HepG2 (cell line): Measurements from ENCODE around the gene SCYGR5. TPM values are rescaled to one million over a fixed set of nuclear protein-coding genes. Genes with fewer than 3 reads are reported as not detected.
"Not testable (repeated sequence)": the region's sequence is repeated elsewhere in the genome, so short reads cannot be mapped to it uniquely, and the experiment has no call there.

Experiments
- ATAC-seq: fragments of 200-7000 bp; cut with Tn5 transposase; 3 replicates; pipeline ENCODE4 v1.9.1; 2020; ENCODE audit warnings: mild to moderate bottlenecking, moderate library complexity
- Bru-seq: library from RNA; stranded (reverse); fragments of 400-500 nt; gene quantifications from one replicate; lab custom pipeline; 2021; lab: Mats Ljungman, UMichigan
- BruChase-seq, 2 experiments: library from RNA; stranded (reverse); fragments of 400-500 nt; gene quantifications; one replicate each; lab custom pipeline; 2021; lab: Mats Ljungman, UMichigan
- BruUV-seq: library from RNA; stranded (reverse); fragments of 400-500 nt; replicated peaks from 2 replicates; lab custom pipeline; 2021; lab: Mats Ljungman, UMichigan
- CTCF ChIA-PET: fragments of 300-600 bp; formaldehyde crosslinking; extraction: SDS; loops from one replicate; lab custom pipeline; 2021; ENCODE audit warnings: low total read pairs, inconsistent platforms, low intra/inter-chr PET ratio; lab: Yijun Ruan, JAX
- POLR2A ChIA-PET: fragments of 350-600 bp; sonication (Branson Sonifier 250); formaldehyde crosslinking; loops from one replicate; lab custom pipeline; 2020; ENCODE audit warnings: antibody characterized with exemption, inconsistent platforms; lab: Yijun Ruan, JAX
- DNase-seq: peaks from one replicate; pipeline ENCODE4 v3.0.0-alpha.2; 2015; ENCODE audit warnings: low spot score
- FAIRE-seq: peaks from 3 replicates; lab custom pipeline; 2011; peaks lifted over from hg19 to GRCh38; lab: Jason Lieb, UNC
- H2AFZ ChIP-seq: one replicate; pipeline ENCODE4 v1.6.1; 2011; ENCODE audit warnings: low read length, inconsistent platforms
- H3K27ac ChIP-seq: fragments of 300-600 bp; 3 replicates; pipeline ENCODE4 v1.8.0; 2011; ENCODE audit warnings: mixed run types, mild to moderate bottlenecking, mixed read lengths, low read length, inconsistent platforms; ENCODE audit not compliant: insufficient read depth; ENCODE audit errors: extremely low read length
- H3K27me3 ChIP-seq, 2 experiments: fragments of 200-600 bp in 1 of 2; 2 replicates in 1 of 2; 3 replicates in 1 of 2; pipeline versions ENCODE4 v1.6.0 to v1.8.0; 2011; ENCODE audit warnings: low read length in 2 of 2, mild to moderate bottlenecking in 2 of 2, moderate library complexity in 2 of 2, inconsistent platforms in 1 of 2; ENCODE audit not compliant: insufficient read depth in 2 of 2, control insufficient read depth in 1 of 2
- H3K36me3 ChIP-seq, 2 experiments: fragments of 200-600 bp in 1 of 2; replicated peaks in 1 of 2; 2 replicates in 1 of 2; 3 replicates in 1 of 2; pipeline versions ENCODE4 v1.5.1 to v1.8.0; 2011; ENCODE audit warnings: low read length in 2 of 2, inconsistent platforms in 1 of 2; ENCODE audit not compliant: insufficient read depth in 2 of 2, control insufficient read depth in 1 of 2
- H3K4me1 ChIP-seq: 2 replicates; pipeline ENCODE4 v1.5.1; 2012; ENCODE audit warnings: low read length, inconsistent platforms; ENCODE audit not compliant: insufficient read depth
- H3K4me2 ChIP-seq: 2 replicates; pipeline ENCODE4 v1.6.0; 2011; ENCODE audit warnings: low read depth, low read length, inconsistent platforms
- H3K4me3 ChIP-seq, 3 experiments: fragments of 200-600 bp in 1 of 3; sonication (generic), shearing (Covaris generic) in 1 of 3; replicated peaks in 1 of 3; 2 replicates each; pipeline ENCODE4 v1.5.1; 2011 to 2016; ENCODE audit warnings: low read length in 3 of 3, inconsistent platforms in 2 of 3, low read depth in 2 of 3, mild to moderate bottlenecking in 2 of 3, control low read depth in 1 of 3, mixed read lengths in 1 of 3; ENCODE audit not compliant: insufficient read depth in 1 of 3
- H3K79me2 ChIP-seq: one replicate; pipeline ENCODE4 v1.6.1; 2011; ENCODE audit warnings: low read length, inconsistent platforms; ENCODE audit not compliant: insufficient read depth
- H3K9ac ChIP-seq: 2 replicates; pipeline ENCODE4 v1.6.0; 2011; ENCODE audit warnings: mild to moderate bottlenecking, low read depth, low read length, inconsistent platforms; ENCODE audit not compliant: insufficient read depth
- H3K9me3 ChIP-seq: 2 replicates; pipeline ENCODE4 v1.5.1; 2012; ENCODE audit warnings: mild to moderate bottlenecking, low read length
- H4K20me1 ChIP-seq: 2 replicates; pipeline ENCODE4 v1.6.0; 2011; ENCODE audit warnings: inconsistent platforms, mild to moderate bottlenecking, low read length, moderate library complexity; ENCODE audit not compliant: insufficient read depth
- ZBTB33 ChIP-seq: sonication (generic); formaldehyde crosslinking; IDR thresholded peaks from 2 replicates; pipeline ENCODE4 v1.4.0; 2020; ENCODE audit warnings: missing genetic modification reagents
- ZNF263 ChIP-seq: sonication (generic); formaldehyde crosslinking; IDR thresholded peaks from 2 replicates; pipeline ENCODE4 v1.4.0; 2020; ENCODE audit warnings: missing genetic modification reagents
- WGBS: methylation state at CpG from one replicate; pipeline ENCODE4 v1.1.6; 2017; ENCODE audit warnings: low lambda C conversion rate; 5-methylcytosine and 5-hydroxymethylcytosine counted together
- in situ Hi-C: cut with HindIII; loops from 2 replicates; pipeline ENCODE4 v1.10.0; 2017; ENCODE audit warnings: low pct_unique_long_range_greater_than_20kb; ENCODE audit not compliant: extremely low pct_ligation_motif_present
- intact Hi-C: fragments of 100-400 bp; cut with micrococcal nuclease; formaldehyde crosslinking; loops from one replicate; pipeline ENCODE4 v1.10.0; 2022; ENCODE audit not compliant: unreplicated experiment
- long read RNA-seq, 2 experiments: library from RNA in 1 of 2; library from polyadenylated mRNA in 1 of 2; stranded (forward) in 1 of 2; unstranded in 1 of 2; transcript quantifications; one replicate each; pipeline ENCODE4 v2.0.0, GENCODE V29; 2019 to 2022
- polyA minus RNA-seq, 3 experiments: library from RNA; depleted of rRNA, polyadenylated mRNA; stranded (reverse); fragments of >200 nt; gene quantifications; 2 replicates each; pipeline ENCODE4 v1.2.3, GENCODE V29; 2011; ENCODE audit warnings: low replicate concordance in 1 of 3
- polyA plus RNA-seq, 8 experiments: library from polyadenylated mRNA; depleted of rRNA in 3 of 8; stranded (reverse) in 7 of 8; unstranded in 1 of 8; fragments of >200 nt; fragmentation: Illumina TruSeq in 4 of 8; extraction: Trizol in 4 of 8; gene quantifications; 2 replicates each; pipeline versions ENCODE4 v1.2.1 to v1.2.3, GENCODE V29; 2011 to 2016; ENCODE audit warnings: low read depth in 4 of 8, missing spikeins in 1 of 8, mixed read lengths in 1 of 8; ENCODE audit not compliant: insufficient read depth in 1 of 8
- total RNA-seq, 5 experiments: library from RNA; depleted of rRNA; stranded (reverse); fragments of >200 nt; fragmentation: Illumina TruSeq; extraction: Trizol; gene quantifications; 2 replicates each; pipeline ENCODE4 v1.2.3, GENCODE V29; 2016; ENCODE audit warnings: low read depth in 1 of 5

The SCYGR5 gene
- not detected in 2 replicates for total RNA-seq (2016; rRNA removed; fragmentation: Illumina TruSeq; extraction: Trizol)
- not detected in 2 replicates for total RNA-seq (2016; cell fraction: cytosol; rRNA removed; fragmentation: Illumina TruSeq; extraction: Trizol; ENCODE audit: low read depth)
- not detected in 2 replicates for total RNA-seq (2016; cell fraction: insoluble cytoplasmic fraction; rRNA removed; fragmentation: Illumina TruSeq; extraction: Trizol)
- not detected in 2 replicates for total RNA-seq (2016; cell fraction: membrane; rRNA removed; fragmentation: Illumina TruSeq; extraction: Trizol)
- total RNA-seq (2016; cell fraction: nucleus; rRNA removed; fragmentation: Illumina TruSeq; extraction: Trizol) = not detected in 2 replicates
- polyA plus RNA-seq (2011; rRNA removed) = not detected in 2 replicates
- not detected in 2 replicates for polyA plus RNA-seq (2011; cell fraction: cytosol; rRNA removed)
- not detected in 2 replicates for polyA plus RNA-seq (2011; cell fraction: nucleus; rRNA removed)
- not detected in 2 replicates for polyA plus RNA-seq (2012)
- not detected in 2 replicates for polyA plus RNA-seq (2016; cell fraction: cytosol; fragmentation: Illumina TruSeq; extraction: Trizol; ENCODE audit: low read depth)
- polyA plus RNA-seq (2016; cell fraction: insoluble cytoplasmic fraction; fragmentation: Illumina TruSeq; extraction: Trizol; ENCODE audit: low read depth) = not detected in 2 replicates
- polyA plus RNA-seq (2016; cell fraction: membrane; fragmentation: Illumina TruSeq; extraction: Trizol; ENCODE audit: low read depth) = not detected in 2 replicates
- not detected in 2 replicates for polyA plus RNA-seq (2016; cell fraction: nucleus; fragmentation: Illumina TruSeq; extraction: Trizol; ENCODE audit: insufficient read depth, low read depth)
- not detected in 2 replicates for polyA minus RNA-seq (2011; rRNA and poly(A)+ RNA removed; ENCODE audit: low replicate concordance)
- not detected in 2 replicates for polyA minus RNA-seq (2011; cell fraction: cytosol; rRNA and poly(A)+ RNA removed)
- polyA minus RNA-seq (2011; cell fraction: nucleus; rRNA and poly(A)+ RNA removed) = not detected in 2 replicates
- not detected for Bru-seq, nascent RNA
- BruChase-seq, experiment 1, labeled RNA remaining after a 6-hour chase = not detected
- not detected for BruChase-seq, experiment 2, labeled RNA remaining after a 2-hour chase
- long read RNA-seq, experiment 1 = 0 reads
- long read RNA-seq, experiment 2 = 0 reads

DNA sequence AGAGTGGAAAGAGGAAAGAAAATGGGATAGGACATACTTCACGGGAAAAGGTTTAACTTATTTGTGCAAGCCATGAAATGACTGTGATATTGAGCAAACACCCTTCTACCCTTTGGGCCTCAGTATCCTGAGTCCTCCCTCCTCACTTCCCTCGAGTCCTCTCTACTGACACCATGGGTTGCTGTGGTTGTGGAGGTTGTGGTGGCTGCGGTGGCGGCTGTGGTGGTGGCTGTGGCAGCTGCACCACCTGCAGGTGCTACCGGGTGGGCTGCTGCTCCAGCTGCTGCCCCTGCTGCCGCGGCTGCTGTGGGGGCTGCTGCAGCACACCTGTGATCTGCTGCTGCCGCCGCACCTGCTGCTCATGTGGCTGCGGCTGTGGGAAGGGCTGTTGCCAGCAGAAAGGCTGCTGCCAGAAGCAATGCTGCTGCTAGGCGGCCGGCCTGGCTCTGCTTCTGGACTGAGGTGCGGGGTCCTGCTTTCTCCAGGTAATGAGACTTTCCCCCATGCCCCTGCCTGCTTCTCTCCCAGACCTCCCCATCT is at the start of gene SCYGR5:
SCYGR5 (plus strand) TSS at position 174 of the 540 bp plus-strand sequence; CDS start at position 174, 0 bp downstream.
- H3K9me3 ChIP-seq, FAIRE-seq, intact Hi-C loops, CTCF ChIA-PET, H3K27me3 ChIP-seq, H3K27ac ChIP-seq, H3K4me3 ChIP-seq, ATAC-seq, H4K20me1 ChIP-seq, DNase-seq, BruUV-seq, H3K36me3 ChIP-seq, in situ Hi-C loops, H2AFZ ChIP-seq, POLR2A ChIA-PET, H3K79me2 ChIP-seq, H3K4me2 ChIP-seq, H3K9ac ChIP-seq, H3K4me1 ChIP-seq: not testable (repeated sequence)
- peak; percentile 72 for TF ChIP-seq ZNF263
- TF ChIP-seq ZBTB33 (CRISPR knock-in tag) = 0 out of 2 replicates have a peak, but pooled peaks have one; percentile 20
- 65% methylated on average over 5 of the region's 13 CpGs for WGBS
